GM10847 (cell line): ENCODE data around the gene USP31.

Source experiments
- POLR2A ChIP-seq: IDR thresholded peaks from 2 replicates; pipeline ENCODE4 v1.6.1; 2011; ENCODE audit not compliant: insufficient read length; ENCODE audit errors: extremely low read depth

Gene USP31

GRCh38 chr16:23031508-23032098, 117.6 kb downstream of the USP31 start:
- TF ChIP-seq POLR2A = no peak

GRCh38 chr16:23029733-23030420, 119.4 kb downstream of the USP31 start:
- TF ChIP-seq POLR2A = no peak

DNA sequence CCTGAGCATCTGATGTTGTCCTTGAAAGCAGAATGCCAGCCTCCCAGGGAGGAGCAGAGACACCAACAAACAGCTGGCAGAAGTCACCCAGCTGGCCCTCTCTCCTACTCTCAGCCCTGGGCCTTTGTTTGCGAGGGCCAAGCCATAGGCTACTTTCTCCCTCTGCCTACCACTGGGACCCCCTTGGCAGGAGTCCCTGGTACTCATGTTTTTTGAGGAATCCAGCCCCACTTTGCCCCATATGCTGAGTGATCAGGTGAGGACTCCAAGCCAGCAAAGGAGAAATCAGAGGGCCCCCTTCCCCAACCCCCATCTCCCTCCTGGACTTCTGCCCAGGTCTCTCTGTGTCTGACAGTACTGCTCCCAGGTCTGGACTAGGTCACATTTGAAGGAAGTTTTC, 121.9 kb downstream of the USP31 start:
- TF ChIP-seq POLR2A = no peak

GRCh38 chr16:23026784-23027362, 122.4 kb downstream of the USP31 start:
- TF ChIP-seq POLR2A = no peak

DNA sequence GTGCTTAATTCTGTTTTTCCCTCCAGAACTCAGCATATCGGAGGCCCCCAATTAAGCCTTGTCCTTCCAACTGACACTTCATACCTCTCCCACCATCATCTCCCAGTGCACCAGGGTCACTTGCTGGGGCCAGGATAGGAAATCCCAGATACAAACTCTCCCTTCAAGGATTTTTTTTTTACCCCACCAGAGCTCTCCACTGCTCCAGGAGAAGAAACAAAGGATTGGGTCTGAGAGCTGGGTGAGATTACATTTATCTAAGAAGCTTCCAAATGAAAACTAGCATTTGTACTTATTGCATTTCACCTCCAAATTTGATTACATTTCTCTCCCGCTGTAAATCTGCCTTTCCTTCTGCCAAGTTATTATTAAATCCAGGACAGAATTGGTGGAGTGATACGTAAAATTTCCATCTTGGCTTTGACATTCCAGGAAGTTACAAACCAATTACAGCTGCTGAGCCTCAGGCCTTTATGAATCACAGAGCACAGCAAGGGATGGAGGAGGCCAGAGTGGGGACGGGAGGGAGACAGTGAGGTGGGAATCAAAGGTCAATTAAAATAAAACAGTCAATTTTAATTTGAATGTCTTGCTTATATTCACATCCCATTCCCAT, 123.5 kb downstream of the USP31 start:
- no peak for TF ChIP-seq POLR2A

DNA sequence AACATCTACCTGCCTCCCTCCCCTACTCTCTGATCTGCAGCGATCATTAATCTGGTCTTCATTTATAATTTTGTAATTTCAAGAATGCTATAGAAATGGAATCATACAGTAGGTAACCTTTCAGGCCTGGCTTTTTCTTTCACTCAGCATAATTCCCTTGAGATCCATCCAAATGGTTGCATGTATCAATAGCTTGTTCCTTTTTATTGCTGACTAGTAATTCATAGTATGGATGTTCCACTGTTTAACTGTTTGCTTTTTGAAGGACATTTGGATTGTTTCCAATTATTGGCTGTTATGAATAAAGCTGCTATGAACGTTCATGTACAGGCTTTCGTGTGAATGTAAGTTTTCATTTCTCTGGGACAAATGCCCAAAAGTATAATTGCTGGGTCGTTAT, 125.2 kb downstream of the USP31 start:
- TF ChIP-seq POLR2A = no peak

DNA sequence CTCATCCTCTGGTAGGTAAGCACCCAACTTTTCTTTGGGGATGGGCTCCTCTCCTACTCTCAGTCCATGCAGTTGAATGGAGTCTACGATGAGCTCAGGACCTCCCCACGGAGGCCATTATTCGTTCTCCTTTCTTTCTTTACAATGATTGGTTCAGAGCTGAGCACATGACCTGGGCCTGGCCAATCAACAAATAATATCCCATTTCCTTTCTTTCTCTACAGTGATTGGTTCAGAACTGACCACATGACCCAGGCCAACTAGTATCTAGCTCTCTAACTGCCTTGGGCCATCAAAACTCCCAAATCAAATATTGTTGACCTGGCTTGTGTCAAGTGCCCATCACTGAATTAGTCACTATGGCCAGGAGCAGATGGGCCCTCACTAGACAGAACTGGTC, 129.2 kb downstream of the USP31 start:
- no peak for TF ChIP-seq POLR2A

- no peak for TF ChIP-seq POLR2A
Measured at GRCh38 chr16:23016368-23016767, 132.9 kb downstream of the USP31 start.

DNA sequence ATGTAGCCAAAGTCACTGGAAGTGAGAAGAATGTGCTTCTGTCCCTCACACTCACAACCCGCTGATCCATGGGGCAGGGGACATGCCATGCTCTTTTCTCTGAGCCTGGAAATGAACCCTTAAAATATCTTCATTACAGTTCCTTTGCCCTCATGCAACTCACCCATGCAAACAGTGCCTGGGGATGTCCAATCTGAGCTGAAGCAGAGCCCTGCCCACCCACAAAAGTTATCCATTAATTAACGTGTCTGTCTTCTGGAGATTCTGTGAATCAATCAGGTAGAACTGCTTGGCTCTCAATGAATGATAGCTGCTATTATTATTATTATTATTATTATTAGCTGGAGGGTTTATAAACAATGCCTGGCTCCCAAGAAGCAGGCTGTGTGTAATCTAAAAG, 133.7 kb downstream of the USP31 start:
- TF ChIP-seq POLR2A = no peak

GRCh38 chr16:23014592-23014991, 134.7 kb downstream of the USP31 start:
- no peak for TF ChIP-seq POLR2A
